ENCODE data around the gene TULP4.

GRCh38 chr6:158448856-158449255 is 136.6 kb downstream of the TULP4 start:
- TF ChIP-seq CTCF (IDR thresholded peaks at IDR 0.05) (no peak), EP300 (IDR thresholded peaks at IDR 0.05) (no peak), POLR2AphosphoS5 (IDR thresholded peaks at IDR 0.05) (no peak), POLR2A (IDR thresholded peaks at IDR 0.05) (no peak)

Data from upper lobe of left lung (tissue), 4 donors.